ENCODE results near the gene SLC37A3.

- no peak for TF ChIP-seq CTCF (IDR thresholded peaks at IDR 0.05; ENCODE audit: poor library complexity)
- TF ChIP-seq EZH2 (IDR thresholded peaks at IDR 0.05; ENCODE audit: borderline replicate concordance): no peak
Observed at GRCh38 chr7:140367528-140367927, 30.8 kb downstream of the SLC37A3 start.
